Omental fat pad (tissue), 4 donors: ENCODE data around the gene RAF1. TPM values are rescaled to one million over a fixed set of nuclear protein-coding genes. Genes with fewer than 3 reads are reported as not detected.

Experiments used
- ATAC-seq: fragments of 150-250 bp; one replicate; pipeline ENCODE4 v1.9.1; 2016; ENCODE audit warnings: mild to moderate bottlenecking, moderate library complexity; ENCODE audit not compliant: low FRiP score
- DNase-seq: peaks from one replicate; pipeline ENCODE4 v3.0.0-alpha.2; 2019; ENCODE audit warnings: low spot score
- CTCF ChIP-seq, 3 donors: fragments of 450-650 bp; IDR thresholded peaks; one replicate each; pipeline ENCODE4 v1.5.1; 2016 to 2017; ENCODE audit warnings: antibody characterized with exemption in 3 of 3, mild to moderate bottlenecking in 3 of 3, moderate library complexity in 2 of 3
- total RNA-seq, 4 donors: library from RNA; depleted of rRNA; stranded (reverse); fragments of >200 nt; gene quantifications; one replicate each; pipeline ENCODE4 v1.1.0, GENCODE V29; 2016

The RAF1 gene
- total RNA-seq, 4 donors from 2014 or later, result 83.4 to 120 (median 106) TPM

GRCh38 chr3:12624056-12624455 lies 39.9 kb downstream of the RAF1 start:
- no peak for DNase-seq
- no peak for ATAC-seq
- no peak for TF ChIP-seq CTCF (IDR thresholded peaks at IDR 0.05)

GRCh38 chr3:12622335-12622734 lies 41.6 kb downstream of the RAF1 start:
- ATAC-seq (no peak), DNase-seq (no peak)
- TF ChIP-seq CTCF (IDR thresholded peaks at IDR 0.05), result no peak

- DNase-seq, result no peak
Measured at GRCh38 chr3:12620729-12621128, 43.2 kb downstream of the RAF1 start.

GRCh38 chr3:12620305-12620704 lies 43.6 kb downstream of the RAF1 start:
- no peak for TF ChIP-seq CTCF (IDR thresholded peaks at IDR 0.05)
- DNase-seq, result no peak
- no peak for ATAC-seq

More at GRCh38 chr3:12620729-12621128, 43.2 kb downstream of the RAF1 start:
- ATAC-seq, result no peak
- TF ChIP-seq CTCF (IDR thresholded peaks at IDR 0.05), result no peak

- no peak for TF ChIP-seq CTCF (IDR thresholded peaks at IDR 0.05)
- ATAC-seq, result no peak
- no peak for DNase-seq
Measured at GRCh38 chr3:12618426-12618825, 45.5 kb downstream of the RAF1 start.

- TF ChIP-seq CTCF (IDR thresholded peaks at IDR 0.05), result no peak
- DNase-seq (no peak), ATAC-seq (no peak)
Measured at GRCh38 chr3:12615266-12615665, 48.7 kb downstream of the RAF1 start.

GRCh38 chr3:12613250-12613649 lies 50.7 kb downstream of the RAF1 start:
- ATAC-seq (no peak), DNase-seq (no peak)
- TF ChIP-seq CTCF (IDR thresholded peaks at IDR 0.05), result no peak
